ENCODE measurements around the gene FH. TPM values are rescaled to one million over a fixed set of nuclear protein-coding genes. Genes with fewer than 3 reads are reported as not detected.

FH gene
- total and polyA plus RNA-seq, 2 experiments from 2014 or later, result 56.2 to 69.8 TPM

- no peak for TF ChIP-seq ZNF462 (CRISPR knock-in tag; IDR thresholded peaks at IDR 0.05)
- TF ChIP-seq NANOG (IDR thresholded peaks at IDR 0.05; ENCODE audit: borderline replicate concordance), result no peak
- no peak for TF ChIP-seq POLR2AphosphoS5 (IDR thresholded peaks at IDR 0.05; ENCODE audit: low read depth)
- no peak for TF ChIP-seq JUNB (IDR thresholded peaks at IDR 0.05; ENCODE audit: unreplicated experiment)
- TF ChIP-seq EZH2phosphoT487 (IDR thresholded peaks at IDR 0.05; ENCODE audit: unreplicated experiment), result no peak
- no peak for TF ChIP-seq EZH2 (IDR thresholded peaks at IDR 0.05; ENCODE audit: low read depth, unreplicated experiment)
- TF ChIP-seq ZNF114 (CRISPR knock-in tag; IDR thresholded peaks at IDR 0.05), result no peak
- no peak for TF ChIP-seq ETS1 (IDR thresholded peaks at IDR 0.05)
These were observed 62.1 kb downstream of the FH start (continued) for GRCh38 chr1:241457421-241457820.

DNA sequence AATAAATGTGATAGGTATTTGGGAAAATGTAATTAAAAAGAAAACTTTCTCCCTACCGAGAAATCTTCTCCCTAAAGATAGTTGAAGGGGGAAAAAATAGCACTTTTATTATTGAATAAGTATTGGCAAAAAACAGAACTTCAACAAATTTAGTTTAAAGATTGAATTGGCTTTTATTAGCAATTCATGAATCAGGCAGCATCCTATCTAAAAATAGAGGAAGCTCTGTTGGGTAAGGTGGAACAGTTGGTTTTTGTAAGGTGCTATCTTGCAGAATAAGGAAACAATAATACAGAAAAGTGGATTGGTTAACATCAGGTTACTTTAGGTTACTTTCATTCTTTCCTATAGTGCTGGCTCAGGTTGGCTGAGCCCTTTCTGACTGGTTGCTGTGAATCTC is 62.8 kb downstream of the FH start:
- H3K4me1 ChIP-seq (ENCODE audit: insufficient read depth), result no peaks in the 10 kb centered on the region
- H3K4me3 ChIP-seq, result no peak overlapping the region
- H3K27me3 Mint-ChIP-seq (ENCODE audit: insufficient read depth, low read depth, poor library complexity), result peaks cover 9% of the 10 kb centered on the region
- TF ChIP-seq EZH2 (IDR thresholded peaks at IDR 0.05; ENCODE audit: low read depth, unreplicated experiment), result no peak
- H3K4me2 ChIP-seq, result no peak overlapping the region
- H3K27ac Mint-ChIP-seq, result no peak overlapping the region
- H3K27me3 ChIP-seq (ENCODE audit: insufficient read depth), result peaks cover 32% of the 10 kb centered on the region
- no peak overlapping the region for H3K4me3 Mint-ChIP-seq
- H3K4me1 Mint-ChIP-seq, result 0 out of 3 replicates have a peak, but pooled peaks cover 3% of the 10 kb centered on the region
- ATAC-seq (no peak), DNase-seq (ENCODE audit: low spot score) (no peak)
- no peaks in the 10 kb centered on the region for H3K36me3 ChIP-seq (ENCODE audit: insufficient read depth)
- no peaks in the 10 kb centered on the region for H3K79me2 ChIP-seq (replicated peaks; ENCODE audit: insufficient read depth)
- 0 out of 2 replicates have a peak, but pooled peaks cover 12% of the 10 kb centered on the region for H3K9me2 ChIP-seq (ENCODE audit: insufficient read depth)
- H2AFZ ChIP-seq, result no peak overlapping the region
- H3K27ac ChIP-seq (ENCODE audit: low read depth), result no peak overlapping the region
- no peaks in the 10 kb centered on the region for H3F3A ChIP-seq (replicated peaks; ENCODE audit: low read depth)
- no peaks in the 10 kb centered on the region for H3K9me3 Mint-ChIP-seq
- no peaks in the 10 kb centered on the region for H3K36me3 Mint-ChIP-seq (ENCODE audit: low read depth)
- no peaks in the 10 kb centered on the region for H4K20me1 ChIP-seq (replicated peaks; ENCODE audit: insufficient read depth)
